HepG2 (cell line): Measurements from ENCODE around the gene SP110. TPM values are rescaled to one million over a fixed set of nuclear protein-coding genes. Genes with fewer than 3 reads are reported as not detected.

Source experiments
- ATAC-seq: fragments of 200-7000 bp; cut with Tn5 transposase; 3 replicates; pipeline ENCODE4 v1.9.1; 2020; ENCODE audit warnings: mild to moderate bottlenecking, moderate library complexity
- BruUV-seq: library from RNA; stranded (reverse); fragments of 400-500 nt; replicated peaks from 2 replicates; lab custom pipeline; 2021; lab: Mats Ljungman, UMichigan
- CTCF ChIA-PET: fragments of 300-600 bp; formaldehyde crosslinking; extraction: SDS; loops from one replicate; lab custom pipeline; 2021; ENCODE audit warnings: low total read pairs, inconsistent platforms, low intra/inter-chr PET ratio; lab: Yijun Ruan, JAX
- POLR2A ChIA-PET: fragments of 350-600 bp; sonication (Branson Sonifier 250); formaldehyde crosslinking; loops from one replicate; lab custom pipeline; 2020; ENCODE audit warnings: antibody characterized with exemption, inconsistent platforms; lab: Yijun Ruan, JAX
- DNase-seq: peaks from one replicate; pipeline ENCODE4 v3.0.0-alpha.2; 2015; ENCODE audit warnings: low spot score
- FAIRE-seq: peaks from 3 replicates; lab custom pipeline; 2011; peaks lifted over from hg19 to GRCh38; lab: Jason Lieb, UNC
- H2AFZ ChIP-seq: one replicate; pipeline ENCODE4 v1.6.1; 2011; ENCODE audit warnings: low read length, inconsistent platforms
- H3K27ac ChIP-seq: fragments of 300-600 bp; 3 replicates; pipeline ENCODE4 v1.8.0; 2011; ENCODE audit warnings: mixed run types, mild to moderate bottlenecking, mixed read lengths, low read length, inconsistent platforms; ENCODE audit not compliant: insufficient read depth; ENCODE audit errors: extremely low read length
- H3K27me3 ChIP-seq, 2 experiments: fragments of 200-600 bp in 1 of 2; 2 replicates in 1 of 2; 3 replicates in 1 of 2; pipeline versions ENCODE4 v1.6.0 to v1.8.0; 2011; ENCODE audit warnings: low read length in 2 of 2, mild to moderate bottlenecking in 2 of 2, moderate library complexity in 2 of 2, inconsistent platforms in 1 of 2; ENCODE audit not compliant: insufficient read depth in 2 of 2, control insufficient read depth in 1 of 2
- H3K36me3 ChIP-seq, 2 experiments: fragments of 200-600 bp in 1 of 2; replicated peaks in 1 of 2; 2 replicates in 1 of 2; 3 replicates in 1 of 2; pipeline versions ENCODE4 v1.5.1 to v1.8.0; 2011; ENCODE audit warnings: low read length in 2 of 2, inconsistent platforms in 1 of 2; ENCODE audit not compliant: insufficient read depth in 2 of 2, control insufficient read depth in 1 of 2
- H3K4me1 ChIP-seq: 2 replicates; pipeline ENCODE4 v1.5.1; 2012; ENCODE audit warnings: low read length, inconsistent platforms; ENCODE audit not compliant: insufficient read depth
- H3K4me2 ChIP-seq: 2 replicates; pipeline ENCODE4 v1.6.0; 2011; ENCODE audit warnings: low read depth, low read length, inconsistent platforms
- H3K4me3 ChIP-seq, 3 experiments: fragments of 200-600 bp in 1 of 3; sonication (generic), shearing (Covaris generic) in 1 of 3; replicated peaks in 1 of 3; 2 replicates each; pipeline ENCODE4 v1.5.1; 2011 to 2016; ENCODE audit warnings: low read length in 3 of 3, inconsistent platforms in 2 of 3, low read depth in 2 of 3, mild to moderate bottlenecking in 2 of 3, control low read depth in 1 of 3, mixed read lengths in 1 of 3; ENCODE audit not compliant: insufficient read depth in 1 of 3
- H3K79me2 ChIP-seq: one replicate; pipeline ENCODE4 v1.6.1; 2011; ENCODE audit warnings: low read length, inconsistent platforms; ENCODE audit not compliant: insufficient read depth
- H3K9ac ChIP-seq: 2 replicates; pipeline ENCODE4 v1.6.0; 2011; ENCODE audit warnings: mild to moderate bottlenecking, low read depth, low read length, inconsistent platforms; ENCODE audit not compliant: insufficient read depth
- H3K9me3 ChIP-seq: 2 replicates; pipeline ENCODE4 v1.5.1; 2012; ENCODE audit warnings: mild to moderate bottlenecking, low read length
- H4K20me1 ChIP-seq: 2 replicates; pipeline ENCODE4 v1.6.0; 2011; ENCODE audit warnings: inconsistent platforms, mild to moderate bottlenecking, low read length, moderate library complexity; ENCODE audit not compliant: insufficient read depth
- ATF5 ChIP-seq: sonication (generic); formaldehyde crosslinking; IDR thresholded peaks from 2 replicates; pipeline ENCODE4 v1.4.0; 2020; ENCODE audit warnings: mild to moderate bottlenecking, low read depth, missing genetic modification reagents
- DMAP1 ChIP-seq: IDR thresholded peaks from 2 replicates; pipeline ENCODE4 v1.6.1; 2016
- GTF3A ChIP-seq: sonication (generic); formaldehyde crosslinking; conservative IDR thresholded peaks from 2 replicates; pipeline ENCODE4 v1.4.0; 2020; ENCODE audit warnings: mild to moderate bottlenecking, missing genetic modification reagents
- HOXA9 ChIP-seq: sonication (generic); formaldehyde crosslinking; IDR thresholded peaks from 2 replicates; pipeline ENCODE4 v1.8.1; 2022; ENCODE audit warnings: missing genetic modification reagents, mild to moderate bottlenecking, moderate library complexity, borderline replicate concordance
- KLF11 ChIP-seq: IDR thresholded peaks from 2 replicates; pipeline ENCODE4 v1.6.1; 2016; ENCODE audit warnings: missing compliant biosample characterization
- MED13 ChIP-seq: sonication (generic); formaldehyde crosslinking; IDR thresholded peaks from 2 replicates; pipeline ENCODE4 v1.5.0; 2020; ENCODE audit warnings: missing genetic modification reagents
- MIER2 ChIP-seq: IDR thresholded peaks from 2 replicates; pipeline ENCODE4 v1.6.1; 2016; ENCODE audit warnings: missing biosample characterization, missing genetic modification reagents
- MLX ChIP-seq: IDR thresholded peaks from 2 replicates; pipeline ENCODE4 v1.6.1; 2016
- NCOA5 ChIP-seq: sonication (generic); formaldehyde crosslinking; IDR thresholded peaks from 2 replicates; pipeline ENCODE4 v1.4.0; 2020; ENCODE audit warnings: missing genetic modification reagents
- SP4 ChIP-seq: sonication (generic); formaldehyde crosslinking; IDR thresholded peaks from 2 replicates; pipeline ENCODE4 v1.8.1; 2023; ENCODE audit warnings: mild to moderate bottlenecking, missing genetic modification reagents
- TBP ChIP-seq: sonication (generic); formaldehyde crosslinking; IDR thresholded peaks from 2 replicates; pipeline ENCODE4 v1.5.0; 2020; ENCODE audit warnings: missing genetic modification reagents
- WIZ ChIP-seq: sonication (generic); formaldehyde crosslinking; IDR thresholded peaks from 2 replicates; pipeline ENCODE4 v1.5.1; 2020; ENCODE audit warnings: mild to moderate bottlenecking, missing genetic modification reagents
- ZBTB40 ChIP-seq, 2 experiments: fragments of 450-650 bp in 1 of 2; sonication (generic) in 1 of 2; formaldehyde crosslinking in 1 of 2; IDR thresholded peaks; 2 replicates each; pipeline versions ENCODE4 v1.6.1 to v1.8.0; 2016 to 2022; ENCODE audit warnings: antibody characterized with exemption in 1 of 2, mild to moderate bottlenecking in 1 of 2, missing genetic modification reagents in 1 of 2
- ZFAT ChIP-seq: sonication (generic); formaldehyde crosslinking; conservative IDR thresholded peaks from 2 replicates; pipeline ENCODE4 v1.8.1; 2023; ENCODE audit warnings: missing genetic modification reagents, inconsistent platforms
- ZFP36L1 ChIP-seq: sonication (generic); formaldehyde crosslinking; IDR thresholded peaks from 2 replicates; pipeline ENCODE4 v1.8.0; 2022; ENCODE audit warnings: mild to moderate bottlenecking, missing genetic modification reagents, moderate library complexity
- ZNF451 ChIP-seq: sonication (generic); formaldehyde crosslinking; IDR thresholded peaks from 2 replicates; pipeline ENCODE4 v1.5.0; 2020; ENCODE audit warnings: mild to moderate bottlenecking, missing genetic modification reagents
- ZNF546 ChIP-seq: sonication (generic); formaldehyde crosslinking; conservative IDR thresholded peaks from 2 replicates; pipeline ENCODE4 v1.8.1; 2023; ENCODE audit warnings: mild to moderate bottlenecking, missing genetic modification reagents
- ZNF839 ChIP-seq: sonication (generic); formaldehyde crosslinking; IDR thresholded peaks from 2 replicates; pipeline ENCODE4 v1.4.0; 2020; ENCODE audit warnings: missing genetic modification reagents, mild to moderate bottlenecking, borderline replicate concordance
- WGBS: methylation state at CpG from one replicate; pipeline ENCODE4 v1.1.6; 2017; ENCODE audit warnings: low lambda C conversion rate; 5-methylcytosine and 5-hydroxymethylcytosine counted together
- in situ Hi-C: cut with HindIII; loops from 2 replicates; pipeline ENCODE4 v1.10.0; 2017; ENCODE audit warnings: low pct_unique_long_range_greater_than_20kb; ENCODE audit not compliant: extremely low pct_ligation_motif_present
- intact Hi-C: fragments of 100-400 bp; cut with micrococcal nuclease; formaldehyde crosslinking; loops from one replicate; pipeline ENCODE4 v1.10.0; 2022; ENCODE audit not compliant: unreplicated experiment
- polyA plus RNA-seq, 8 experiments: library from polyadenylated mRNA; depleted of rRNA in 3 of 8; stranded (reverse) in 7 of 8; unstranded in 1 of 8; fragments of >200 nt; fragmentation: Illumina TruSeq in 4 of 8; extraction: Trizol in 4 of 8; gene quantifications; 2 replicates each; pipeline versions ENCODE4 v1.2.1 to v1.2.3, GENCODE V29; 2011 to 2016; ENCODE audit warnings: low read depth in 4 of 8, missing spikeins in 1 of 8, mixed read lengths in 1 of 8; ENCODE audit not compliant: insufficient read depth in 1 of 8
- total RNA-seq, 5 experiments: library from RNA; depleted of rRNA; stranded (reverse); fragments of >200 nt; fragmentation: Illumina TruSeq; extraction: Trizol; gene quantifications; 2 replicates each; pipeline ENCODE4 v1.2.3, GENCODE V29; 2016; ENCODE audit warnings: low read depth in 1 of 5

The SP110 gene
- total and polyA plus RNA-seq, 2 of the 13 experiments (the other 11 are each of a cell fraction or from before 2014, with no cell fraction given) = 7.9 to 10.4 TPM

GRCh38 chr2:230181195-230181594 is 38.6 kb downstream of the SP110 start:
- BruUV-seq = no TSS peak
- H4K20me1 ChIP-seq = no peaks in the 10 kb centered on the region
- in situ Hi-C loops (no loop called here), intact Hi-C loops (no loop called here)
- H3K4me1 ChIP-seq = no peaks in the 10 kb centered on the region
- CTCF ChIA-PET = no interaction called here
- TF ChIP-seq HOXA9 (CRISPR knock-in tag) = no peak
- TF ChIP-seq ZNF546 = no peak
- TF ChIP-seq ZBTB40 (IDR thresholded peaks at IDR 0.05) = no peak
- no peak for TF ChIP-seq ZBTB40 (CRISPR knock-in tag; IDR thresholded peaks at IDR 0.05)
- TF ChIP-seq DMAP1 (CRISPR knock-in tag) = no peak
- no peak for TF ChIP-seq KLF11
- TF ChIP-seq MED13 (CRISPR knock-in tag) = no peak
- TF ChIP-seq NCOA5 = no peak
- no peak for TF ChIP-seq WIZ (CRISPR knock-in tag)
- no peak for TF ChIP-seq MIER2 (CRISPR knock-in tag)
- TF ChIP-seq GTF3A (CRISPR knock-in tag) = no peak
- TF ChIP-seq ZFAT (CRISPR knock-in tag) = no peak
- TF ChIP-seq ZNF839 (CRISPR knock-in tag) = no peak
- TF ChIP-seq MLX (CRISPR knock-in tag) = no peak
- TF ChIP-seq TBP (CRISPR knock-in tag) = no peak
- TF ChIP-seq ZFP36L1 (CRISPR knock-in tag) = no peak
- TF ChIP-seq ATF5 (CRISPR knock-in tag) = no peak
- TF ChIP-seq ZNF451 = no peak
- TF ChIP-seq SP4 (CRISPR knock-in tag) = no peak
- H3K9me3 ChIP-seq = no peaks in the 10 kb centered on the region
- H2AFZ ChIP-seq = no peak overlapping the region
- POLR2A ChIA-PET = no interaction called here
- ATAC-seq = no peak
- H3K4me3 ChIP-seq = no peak overlapping the region
- no peaks in the 10 kb centered on the region for H3K27me3 ChIP-seq
- no peaks in the 10 kb centered on the region for H3K79me2 ChIP-seq
- no peak overlapping the region for H3K27ac ChIP-seq
- WGBS = 97% methylated on average over 2 of the region's 2 CpGs
- no peak overlapping the region for H3K9ac ChIP-seq
- FAIRE-seq = no peak
- no peak overlapping the region for H3K4me2 ChIP-seq
- no peak for DNase-seq
- 0 out of 5 replicates have a peak, but pooled peaks cover 0 to 3% of the 10 kb centered on the region in 2 experiments for H3K36me3 ChIP-seq
